ENCODE measurements around the gene BABAM2.
"Not testable (repeated sequence)": the region's sequence is repeated elsewhere in the genome, so short reads cannot be mapped to it uniquely, and the experiment has no call there.

BABAM2 gene

DNA sequence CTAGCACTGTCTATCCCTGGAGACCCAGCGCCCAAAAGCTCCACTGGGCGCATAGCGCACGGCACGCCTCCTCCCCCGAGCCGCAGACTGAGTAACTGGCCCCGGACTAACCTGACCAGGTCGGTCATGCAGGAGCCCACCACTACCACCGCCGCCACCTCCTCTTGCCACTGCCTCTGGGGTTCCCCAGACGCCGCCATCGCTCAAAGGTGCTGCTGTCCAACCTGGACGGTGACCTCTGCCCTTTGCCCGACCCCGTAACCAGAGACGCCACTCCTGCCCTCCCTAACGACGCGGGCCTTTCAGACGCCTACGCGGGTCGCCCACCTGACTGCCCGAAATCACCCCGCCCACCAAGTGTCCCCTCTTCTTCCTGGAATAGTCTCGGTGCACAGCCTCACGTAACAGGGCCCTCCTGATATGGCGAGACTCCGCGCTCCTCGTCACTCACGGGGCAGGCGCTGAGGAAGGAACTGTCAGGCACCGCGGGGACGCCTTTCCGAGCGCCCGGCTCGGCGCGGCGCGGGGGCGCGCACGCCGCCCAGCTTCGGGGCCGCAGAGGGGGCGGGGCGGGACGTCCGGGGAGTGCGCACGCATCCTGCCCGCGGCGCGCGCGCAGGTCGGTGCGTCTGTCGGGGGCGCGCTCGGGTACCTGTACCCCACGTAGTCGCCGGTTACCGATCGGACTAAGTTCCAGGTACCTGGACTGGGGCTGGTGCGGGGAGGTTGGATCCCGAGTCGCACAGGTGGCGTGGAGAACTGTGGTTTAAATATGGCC is at the start of gene BABAM2, which contains the start of gene RBKS:
Gene BABAM2 (plus strand): TSS at position 584 of the 778 bp plus-strand sequence. CDS start 3,828 bp downstream, outside the sequence.
Gene RBKS (minus strand): TSS at position 242 of the 778 bp plus-strand sequence. CDS start 42 bp downstream, at position 200.
- peak; percentile 67 for DNase-seq

DNA sequence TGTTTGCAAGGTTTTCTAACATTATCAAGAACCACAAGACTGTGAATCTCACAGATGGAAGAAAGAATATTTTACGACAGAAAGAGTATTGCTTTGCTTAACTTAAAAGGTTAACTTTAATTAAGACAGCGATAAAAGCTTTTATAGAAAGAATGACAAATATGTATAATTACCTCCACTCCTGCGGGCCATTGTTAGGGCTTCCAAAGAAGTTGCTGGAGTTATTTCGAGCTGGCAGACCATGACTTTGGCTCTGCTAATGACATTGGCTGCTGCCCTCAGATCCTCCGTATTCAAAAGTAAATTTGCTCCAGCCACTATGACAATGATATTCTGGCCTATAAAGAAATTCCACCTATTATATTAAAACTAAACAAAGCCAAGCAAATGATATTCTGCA is 47.6 kb upstream of the BABAM2 start:
- DNase-seq = no peak

DNA sequence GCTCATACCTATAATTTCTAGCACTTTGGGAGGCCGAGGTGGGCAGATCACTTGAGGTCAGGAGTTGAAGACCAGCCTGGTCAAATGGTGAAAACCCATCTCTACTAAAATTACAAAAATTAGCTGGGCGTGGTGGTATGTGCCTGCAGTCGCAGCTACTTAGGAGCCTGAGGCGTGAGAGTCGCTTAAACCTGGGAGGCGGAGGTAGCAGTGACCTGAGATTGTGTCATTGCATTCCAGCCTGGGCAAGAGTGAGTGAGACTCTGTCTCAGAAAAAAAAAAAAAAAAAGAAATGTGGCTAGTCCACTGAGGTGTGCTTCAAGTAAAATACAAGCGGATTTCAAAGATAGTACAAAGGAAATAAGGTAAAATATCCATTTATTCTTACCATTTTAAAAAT is 46.5 kb upstream of the BABAM2 start:
- no peak for DNase-seq

DNA sequence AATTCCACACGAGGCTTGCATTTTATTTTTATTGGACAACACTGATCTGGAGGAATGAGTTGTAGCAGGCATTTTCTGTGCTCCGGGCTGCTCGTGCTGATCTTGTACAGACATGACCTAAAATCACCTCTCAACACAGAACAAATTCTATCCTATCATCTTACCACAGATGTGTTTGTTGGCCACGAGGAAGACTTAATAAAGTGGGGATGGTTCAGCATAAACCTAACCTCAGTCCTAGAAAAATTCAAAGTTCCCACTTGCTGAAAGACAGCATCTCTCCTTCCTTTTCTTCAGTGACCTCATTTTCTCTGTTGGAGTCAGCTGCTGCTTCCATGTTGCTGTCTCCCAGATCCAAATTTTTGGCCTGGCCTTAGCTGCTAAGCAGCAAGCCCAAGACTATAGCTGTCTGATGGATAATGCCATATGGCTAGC is 45.7 kb upstream of the BABAM2 start:
- no peak for DNase-seq

DNA sequence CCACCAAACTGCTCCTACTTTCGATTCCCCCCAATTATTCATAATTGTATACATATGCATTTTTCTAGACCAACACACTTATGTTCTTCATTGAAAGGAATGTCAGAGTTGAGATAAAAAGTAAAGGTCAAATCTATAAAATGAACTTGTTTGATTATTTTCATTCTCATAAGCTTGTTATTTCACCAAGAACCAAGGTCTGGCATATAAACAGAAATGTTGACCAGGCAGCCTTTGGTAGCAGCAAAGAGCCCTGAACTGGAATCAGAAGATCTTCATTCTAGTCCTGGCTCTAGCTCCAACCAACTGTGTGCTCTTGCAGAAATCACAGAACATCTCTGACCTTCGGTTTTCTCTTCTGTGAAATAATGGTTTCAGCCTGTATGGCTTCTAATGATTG is 43.2 kb upstream of the BABAM2 start:
- DNase-seq = no peak

DNA sequence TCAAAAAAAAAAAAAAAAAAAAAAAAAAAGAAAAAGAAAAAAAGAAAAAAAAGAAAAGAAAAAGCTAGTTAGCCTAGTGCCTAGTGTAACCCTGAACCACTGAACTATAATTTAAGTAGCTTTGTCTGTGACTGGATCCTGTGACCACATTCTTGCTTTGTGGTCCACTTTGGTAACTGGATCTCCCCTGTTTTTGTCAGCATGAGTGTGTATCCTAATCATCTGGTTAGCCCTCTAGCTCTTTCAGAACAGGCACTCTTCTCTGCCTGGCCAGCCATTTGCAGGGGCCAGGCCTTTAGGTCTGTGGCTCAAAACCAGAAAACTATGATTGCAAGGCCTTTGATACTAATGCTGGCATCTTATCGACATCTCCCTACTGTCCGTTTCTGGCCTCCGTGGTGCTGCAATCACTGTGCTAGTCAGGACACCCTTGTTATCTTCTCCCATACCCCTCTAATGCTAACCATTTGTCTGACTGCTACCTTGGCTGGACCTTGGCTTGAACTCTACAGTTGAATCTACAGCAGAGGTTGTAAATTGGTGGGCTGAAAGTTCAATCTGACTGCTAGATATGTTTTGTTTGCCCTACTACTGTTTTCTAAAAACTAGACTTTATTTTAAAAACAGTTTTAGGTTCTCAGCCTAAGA is 40.8 kb upstream of the BABAM2 start:
- no peak for DNase-seq

DNA sequence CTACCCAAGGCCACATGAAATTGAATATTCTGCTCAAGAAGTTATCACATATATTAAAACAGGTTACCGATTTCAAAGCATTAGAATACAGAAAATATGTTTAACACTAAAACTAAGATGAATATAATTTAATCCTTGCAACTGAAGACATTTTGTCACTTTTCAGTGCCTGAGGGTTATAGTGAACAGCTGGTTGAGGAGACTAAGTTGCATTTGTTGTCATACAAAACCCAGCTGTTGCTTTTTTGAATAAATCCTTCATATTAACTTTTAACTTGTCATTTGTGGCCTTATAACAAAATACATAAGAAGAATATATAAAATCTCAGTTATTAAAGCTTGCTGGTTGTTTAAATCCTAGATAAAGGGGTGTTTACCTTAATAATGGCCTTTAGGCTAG is 37.8 kb upstream of the BABAM2 start:
- DNase-seq = no peak

DNA sequence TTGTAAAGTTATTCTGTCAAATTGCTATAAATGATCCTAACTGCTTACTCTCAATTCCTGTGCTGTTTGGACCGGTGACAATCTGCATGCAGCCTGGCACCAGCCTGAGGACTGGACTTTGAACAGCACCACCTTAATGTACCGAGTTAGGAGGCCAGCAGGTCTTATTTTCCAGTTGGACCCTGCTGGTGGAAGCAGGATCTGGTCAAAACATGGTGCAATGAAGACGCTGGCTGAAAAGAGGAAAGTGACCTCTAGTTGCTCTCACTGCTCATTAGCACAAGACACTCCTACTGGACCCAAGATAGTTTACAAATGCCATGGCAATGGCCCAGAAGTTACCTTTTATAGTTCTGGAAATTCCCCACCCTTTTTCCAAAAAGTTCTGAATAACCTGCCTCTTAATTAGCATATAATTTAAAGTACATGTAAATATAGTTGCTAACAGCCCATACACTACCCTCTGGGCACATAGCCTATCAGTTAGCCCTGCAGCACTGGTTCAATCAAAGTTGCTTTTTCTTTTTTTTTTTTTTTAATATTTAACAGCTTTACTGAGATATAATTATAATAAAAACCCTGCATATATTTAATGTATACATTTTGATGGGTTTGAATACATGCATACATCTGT is 36.2 kb upstream of the BABAM2 start:
- DNase-seq = no peak

DNA sequence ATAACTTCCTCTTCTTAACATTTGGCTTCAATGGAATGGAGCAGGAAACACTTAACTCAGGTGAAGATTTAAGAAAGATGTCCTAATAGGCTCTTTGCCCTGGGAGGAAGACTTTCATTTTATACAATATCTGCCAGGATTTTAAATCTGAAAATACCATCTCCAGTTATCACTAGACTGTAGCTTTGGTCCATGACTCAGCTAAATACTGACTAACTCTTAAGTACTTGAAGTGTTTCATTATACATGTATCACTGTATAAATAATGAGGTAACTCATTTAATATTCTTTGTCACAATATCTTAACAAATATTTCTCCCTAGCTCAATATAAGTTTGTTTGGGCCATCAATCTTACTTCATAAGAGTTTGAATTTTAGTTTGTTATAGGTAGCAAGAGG is 35.1 kb upstream of the BABAM2 start:
- DNase-seq = no peak

DNA sequence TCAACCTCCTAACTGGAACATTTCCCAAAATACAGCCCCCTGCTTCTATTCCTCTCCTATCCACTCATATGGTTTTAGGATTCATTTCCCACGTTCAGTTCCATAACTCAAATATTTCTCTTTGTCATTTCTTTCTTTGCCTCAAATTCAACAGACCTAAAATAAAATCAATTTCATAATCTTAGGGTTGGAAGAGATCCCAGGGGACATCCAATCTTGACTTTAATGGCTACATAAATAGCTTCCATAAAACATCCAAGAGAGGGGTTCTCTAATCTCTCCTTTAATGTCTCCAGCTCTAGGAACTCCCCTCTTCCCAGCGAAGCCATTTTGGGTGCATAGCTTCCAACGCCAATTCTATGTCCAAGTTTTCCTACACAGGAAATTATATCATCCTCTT is 34.1 kb upstream of the BABAM2 start:
- DNase-seq = no peak

DNA sequence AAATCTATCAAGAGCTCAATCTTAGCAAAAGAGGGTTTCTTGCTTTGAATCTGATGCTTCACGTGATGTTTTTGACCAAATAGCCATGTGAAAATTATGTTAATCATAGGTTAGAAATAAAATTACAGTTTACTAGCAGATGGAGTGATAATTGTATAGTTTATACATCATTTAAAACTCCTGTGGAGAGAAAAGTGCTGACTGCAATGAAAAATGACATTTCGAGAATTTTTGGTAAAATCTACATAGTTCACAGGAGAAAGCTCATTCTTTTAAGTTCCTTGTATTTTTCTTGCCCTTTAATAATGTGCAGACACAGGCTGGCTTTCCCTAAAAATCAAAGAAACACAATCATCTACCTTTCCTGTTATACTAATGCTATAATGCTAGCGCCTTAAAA is 33.6 kb upstream of the BABAM2 start:
- DNase-seq = no peak

DNA sequence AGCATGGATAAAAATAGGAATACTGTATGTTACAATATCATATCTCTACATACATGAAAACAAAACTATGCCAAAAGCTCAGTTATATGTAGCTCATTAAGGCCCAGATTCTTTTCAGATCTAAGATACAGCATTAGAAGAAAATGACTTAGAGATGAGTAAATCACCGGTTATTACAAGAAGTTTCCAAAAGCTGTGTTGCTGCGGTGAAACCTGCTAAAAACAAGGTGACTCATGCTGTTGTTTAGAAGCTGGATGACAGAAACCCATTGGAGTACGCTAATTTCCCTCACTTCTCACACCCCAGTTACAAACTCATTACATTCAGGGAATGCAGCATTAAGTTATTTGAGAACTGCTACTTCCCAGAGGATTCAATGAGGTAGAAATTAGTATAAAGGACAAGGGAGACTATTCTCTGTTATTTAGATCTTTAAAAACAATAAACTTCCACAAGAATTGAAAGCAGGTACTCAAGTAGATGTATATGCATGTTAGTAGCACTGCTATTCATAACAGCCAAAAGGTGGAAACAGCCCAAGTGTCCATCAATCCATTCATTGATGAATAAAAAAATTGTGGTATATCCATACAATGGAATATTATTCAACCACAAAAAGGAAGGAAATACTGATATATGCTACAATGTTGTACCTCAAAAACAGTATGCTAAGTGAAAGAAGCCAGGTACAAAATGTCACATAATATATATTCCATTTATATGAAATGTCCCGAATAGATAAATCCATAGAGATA is 32.9 kb upstream of the BABAM2 start:
- no peak for DNase-seq

DNA sequence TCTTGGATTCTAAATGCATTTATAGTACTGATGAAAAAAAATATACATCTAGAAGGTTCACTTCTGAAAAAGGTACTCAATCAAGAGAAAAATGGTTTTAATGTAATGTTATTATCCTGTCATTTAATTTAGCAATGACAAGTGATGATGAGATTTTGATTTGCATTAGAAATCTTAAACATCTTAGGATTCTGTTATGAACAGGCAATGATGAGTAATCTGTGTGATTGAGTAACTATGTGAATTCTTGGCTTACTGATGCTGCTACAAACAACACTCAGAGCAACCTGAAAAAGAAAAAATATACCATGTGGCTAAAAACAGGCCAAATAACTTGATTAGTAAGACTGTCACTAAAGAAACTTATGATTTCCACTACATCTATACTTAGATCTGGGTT is 30.4 kb upstream of the BABAM2 start:
- DNase-seq = no peak

DNA sequence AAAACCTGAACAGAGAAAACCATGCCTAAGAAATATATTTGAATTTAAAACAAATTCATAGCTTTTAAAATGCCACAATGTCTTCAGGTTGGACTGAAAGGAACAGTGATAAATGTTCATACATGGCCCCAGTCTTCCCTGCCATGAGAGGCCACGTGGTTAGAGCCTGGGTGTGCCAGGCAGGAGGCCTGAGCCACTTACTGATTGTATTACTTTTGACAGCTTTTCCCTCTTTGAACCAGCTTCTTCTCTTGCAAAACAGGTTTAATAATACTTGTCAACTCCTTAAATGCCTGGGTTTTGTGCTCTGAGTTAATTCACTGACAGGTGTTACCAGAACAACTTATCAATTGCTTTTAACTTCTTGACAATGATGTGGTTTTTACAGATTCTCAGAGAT is 27.4 kb upstream of the BABAM2 start:
- DNase-seq = no peak

DNA sequence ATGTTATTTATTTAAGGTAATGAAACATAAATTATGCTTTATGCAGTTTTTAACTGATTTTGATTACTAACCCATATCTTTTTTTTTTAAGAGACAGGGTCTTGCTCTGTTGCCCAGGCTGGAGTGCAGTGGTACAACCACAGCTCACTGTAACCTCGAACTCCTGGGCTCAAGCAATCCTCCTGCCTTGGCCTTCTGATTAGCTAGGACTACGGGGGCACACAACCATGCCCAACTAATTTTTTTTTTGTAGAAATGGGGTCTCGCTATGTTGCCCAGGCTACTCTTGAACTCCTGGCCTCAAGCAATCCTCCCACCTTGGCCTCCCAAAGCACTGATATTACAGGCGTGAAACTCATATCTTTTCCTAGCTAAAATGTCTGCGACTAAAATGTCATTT is 26.6 kb upstream of the BABAM2 start:
- not testable (repeated sequence) for DNase-seq

DNA sequence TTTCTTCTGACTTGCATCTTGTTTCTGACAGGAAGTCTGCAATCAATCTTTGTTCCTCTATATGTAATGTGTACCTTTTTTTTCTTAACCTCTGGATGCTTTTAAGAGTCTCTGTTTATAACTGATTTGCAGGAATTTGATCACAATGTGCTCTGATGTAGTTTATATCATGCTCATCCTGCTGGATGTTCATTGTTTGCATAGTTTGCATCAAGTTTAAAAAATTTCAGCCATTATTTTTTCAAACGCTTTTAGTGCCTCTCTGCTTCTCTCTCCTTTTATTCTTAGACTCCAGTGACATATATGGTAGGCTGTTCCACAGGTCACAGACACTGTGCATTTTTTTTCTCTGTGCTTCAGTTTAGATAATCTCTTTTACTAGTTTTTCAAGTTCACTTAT is 24.3 kb upstream of the BABAM2 start:
- DNase-seq = no peak

DNA sequence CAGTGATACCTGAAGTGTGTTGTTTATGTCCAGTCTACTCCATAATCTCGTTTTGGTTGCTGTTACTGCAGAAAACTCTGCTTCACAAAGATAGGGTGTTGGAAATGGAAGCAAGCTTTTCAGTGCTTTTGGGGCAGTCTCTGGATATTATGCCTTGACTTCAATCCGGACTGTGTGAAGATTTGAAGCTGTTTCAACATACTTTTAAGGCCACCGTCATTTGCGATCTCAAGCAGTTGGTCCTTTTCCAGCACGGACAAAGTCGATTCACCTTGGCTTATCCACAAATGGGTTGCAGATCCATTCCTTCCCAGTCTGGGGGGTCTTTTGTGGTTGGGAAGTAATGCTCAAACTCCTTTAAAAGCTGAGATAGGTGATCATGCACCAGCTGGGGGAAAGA is 20.8 kb upstream of the BABAM2 start:
- no peak for DNase-seq

DNA sequence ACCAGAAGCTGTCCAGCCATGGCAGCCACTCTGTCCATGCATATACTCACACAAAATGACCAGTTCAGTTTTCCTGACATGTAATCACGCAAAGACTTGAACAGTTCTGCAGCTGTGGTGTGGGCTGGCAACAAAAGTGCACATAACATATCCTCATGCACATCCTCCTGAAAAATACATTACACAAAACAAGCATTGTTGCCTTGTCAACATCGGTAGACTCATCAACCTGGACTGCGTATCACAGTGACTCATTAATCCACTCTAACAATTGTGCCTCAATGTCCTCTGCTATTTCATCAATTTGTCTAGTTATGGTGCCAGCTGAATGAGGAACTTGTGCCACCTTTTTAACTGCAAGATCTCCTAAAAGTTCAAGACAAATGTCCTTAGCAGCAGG is 19.8 kb upstream of the BABAM2 start:
- no peak for DNase-seq

DNA sequence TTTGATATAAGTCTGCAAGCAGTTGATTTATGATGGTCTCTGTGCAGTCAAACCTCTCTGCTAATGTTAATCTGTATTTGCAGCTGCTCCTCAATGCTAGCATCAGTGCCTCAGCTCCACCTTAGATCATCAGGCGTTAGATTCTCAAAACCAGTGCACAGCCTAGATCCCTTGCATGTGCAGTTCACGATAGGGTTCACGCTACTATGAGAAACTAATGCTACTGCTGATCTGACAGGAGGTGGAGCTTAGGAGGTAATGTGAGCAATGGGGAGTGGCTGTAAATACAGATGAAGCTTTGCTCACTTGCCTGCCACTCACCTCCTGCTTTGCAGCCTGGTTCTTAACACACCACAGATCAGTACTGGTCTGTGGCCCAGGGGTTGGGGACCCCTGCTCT is 18.7 kb upstream of the BABAM2 start:
- DNase-seq = no peak

DNA sequence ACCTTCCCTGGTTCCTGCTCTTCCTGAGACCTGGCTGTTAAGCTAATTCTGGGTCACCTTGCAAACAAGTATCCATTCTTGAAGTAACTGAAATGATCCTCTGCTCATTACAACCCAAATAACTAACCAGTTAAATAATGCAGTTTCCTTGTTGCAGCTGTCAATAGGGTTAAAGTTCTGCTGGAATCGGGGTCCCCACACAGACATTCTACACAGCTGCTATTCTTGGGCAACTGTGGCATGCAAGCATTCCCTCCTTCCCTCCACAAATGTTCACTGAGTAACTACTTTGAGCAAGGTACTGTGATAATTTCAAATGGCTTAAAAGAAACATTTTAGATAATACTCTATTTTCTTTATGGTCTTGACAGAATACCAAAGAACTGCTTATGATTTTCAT is 17.4 kb upstream of the BABAM2 start:
- DNase-seq = no peak

DNA sequence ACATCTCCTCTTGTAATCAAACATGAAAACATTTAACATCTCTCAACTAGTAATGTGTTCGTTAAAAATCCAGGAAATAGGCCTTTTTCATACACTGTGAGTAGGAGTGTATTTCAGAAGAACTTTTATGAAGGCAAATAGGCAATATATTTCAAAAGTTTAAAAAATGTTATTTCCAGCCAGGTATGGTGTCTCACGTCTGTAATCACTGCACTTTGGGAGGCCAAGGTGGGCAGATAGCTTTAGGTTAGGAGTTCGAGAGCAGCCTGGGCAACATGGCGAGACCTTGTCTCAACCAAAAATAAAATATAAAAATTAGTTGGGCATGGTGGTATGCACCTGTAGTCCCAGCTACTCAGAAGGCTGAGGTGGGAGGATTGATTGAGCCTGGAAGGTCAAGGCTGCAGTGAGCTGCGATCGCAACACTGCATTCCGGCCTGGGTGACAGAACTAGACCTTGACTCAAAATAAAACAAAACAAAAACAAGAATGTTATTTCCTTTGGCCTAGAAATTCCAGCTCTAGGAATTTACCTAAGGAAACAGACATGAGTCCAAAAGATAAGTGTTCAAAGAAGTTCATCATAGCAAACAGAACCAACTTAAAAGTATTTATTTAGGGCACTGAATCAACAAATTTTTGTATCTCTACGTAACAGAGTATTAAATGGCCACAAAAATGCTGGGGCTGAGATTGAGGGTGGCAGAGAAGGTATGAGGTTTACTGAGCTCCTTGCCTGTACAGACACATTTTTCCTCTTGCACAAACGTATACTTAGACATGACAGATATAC is 15.2 kb upstream of the BABAM2 start:
- no peak for DNase-seq

DNA sequence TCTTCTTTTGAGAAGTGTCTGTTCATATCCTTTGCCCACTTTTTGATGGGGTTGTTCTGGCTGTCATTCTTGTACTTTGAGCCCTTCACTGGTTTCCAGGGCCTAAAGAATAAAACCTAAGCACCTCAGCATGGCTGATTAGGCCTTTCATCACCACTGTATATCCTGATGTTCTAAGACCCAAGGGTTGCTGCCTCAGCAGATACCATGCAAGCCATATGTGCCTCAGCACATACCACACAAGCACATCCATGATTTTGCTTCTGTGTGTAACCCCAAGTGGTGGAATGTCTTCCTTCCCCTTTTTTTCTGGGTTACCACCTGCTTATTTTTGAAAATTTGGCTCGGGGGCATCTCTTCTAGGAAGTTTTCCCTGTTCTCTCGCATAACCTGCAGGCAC is 11.7 kb upstream of the BABAM2 start:
- DNase-seq = no peak

All from GOT3 (cell line).